ENCODE data around the gene IFNAR2.
"Not testable (repeated sequence)": the region's sequence is repeated elsewhere in the genome, so short reads cannot be mapped to it uniquely, and the experiment has no call there.

IFNAR2 gene

DNA sequence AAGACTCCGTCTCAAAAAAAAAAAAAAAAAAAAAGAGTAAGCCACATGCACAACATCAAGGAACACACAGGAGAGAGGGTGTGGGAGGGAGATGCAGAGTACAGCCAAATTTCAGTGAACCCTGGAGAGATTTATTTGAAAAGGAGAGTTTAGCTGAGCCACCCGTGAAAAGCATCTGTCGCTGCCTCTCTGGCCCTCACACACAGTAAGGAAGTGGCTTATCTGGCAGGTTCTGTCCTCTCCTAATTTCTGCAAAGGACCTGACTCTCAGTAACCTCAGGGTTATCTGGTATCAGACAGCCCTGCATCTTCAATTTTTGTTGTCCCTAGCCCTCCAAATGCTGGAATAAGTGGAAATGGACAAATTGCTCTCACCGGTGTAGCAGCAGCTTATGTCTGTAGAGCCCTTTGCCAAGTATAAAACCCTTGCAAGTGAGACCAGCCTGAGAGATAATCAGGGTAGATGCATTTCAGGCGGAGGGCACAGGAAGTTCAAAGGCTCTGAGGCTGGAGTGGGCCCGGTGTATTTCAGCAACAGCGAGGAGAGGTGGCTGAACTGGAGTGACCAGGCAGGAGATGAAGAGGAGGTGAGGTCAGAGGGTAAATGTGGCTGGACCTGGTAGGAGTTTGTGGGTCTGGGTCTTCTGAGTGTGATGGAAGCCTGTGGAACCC, 19.7 kb downstream of the IFNAR2 start:
- TF ChIP-seq, protein P1, sequence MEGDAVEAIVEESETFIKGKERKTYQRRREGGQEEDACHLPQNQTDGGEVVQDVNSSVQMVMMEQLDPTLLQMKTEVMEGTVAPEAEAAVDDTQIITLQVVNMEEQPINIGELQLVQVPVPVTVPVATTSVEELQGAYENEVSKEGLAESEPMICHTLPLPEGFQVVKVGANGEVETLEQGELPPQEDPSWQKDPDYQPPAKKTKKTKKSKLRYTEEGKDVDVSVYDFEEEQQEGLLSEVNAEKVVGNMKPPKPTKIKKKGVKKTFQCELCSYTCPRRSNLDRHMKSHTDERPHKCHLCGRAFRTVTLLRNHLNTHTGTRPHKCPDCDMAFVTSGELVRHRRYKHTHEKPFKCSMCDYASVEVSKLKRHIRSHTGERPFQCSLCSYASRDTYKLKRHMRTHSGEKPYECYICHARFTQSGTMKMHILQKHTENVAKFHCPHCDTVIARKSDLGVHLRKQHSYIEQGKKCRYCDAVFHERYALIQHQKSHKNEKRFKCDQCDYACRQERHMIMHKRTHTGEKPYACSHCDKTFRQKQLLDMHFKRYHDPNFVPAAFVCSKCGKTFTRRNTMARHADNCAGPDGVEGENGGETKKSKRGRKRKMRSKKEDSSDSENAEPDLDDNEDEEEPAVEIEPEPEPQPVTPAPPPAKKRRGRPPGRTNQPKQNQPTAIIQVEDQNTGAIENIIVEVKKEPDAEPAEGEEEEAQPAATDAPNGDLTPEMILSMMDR (IDR thresholded peaks at IDR 0.05; ENCODE audit: control insufficient read depth, extremely low read depth, insufficient read depth): no peak

DNA sequence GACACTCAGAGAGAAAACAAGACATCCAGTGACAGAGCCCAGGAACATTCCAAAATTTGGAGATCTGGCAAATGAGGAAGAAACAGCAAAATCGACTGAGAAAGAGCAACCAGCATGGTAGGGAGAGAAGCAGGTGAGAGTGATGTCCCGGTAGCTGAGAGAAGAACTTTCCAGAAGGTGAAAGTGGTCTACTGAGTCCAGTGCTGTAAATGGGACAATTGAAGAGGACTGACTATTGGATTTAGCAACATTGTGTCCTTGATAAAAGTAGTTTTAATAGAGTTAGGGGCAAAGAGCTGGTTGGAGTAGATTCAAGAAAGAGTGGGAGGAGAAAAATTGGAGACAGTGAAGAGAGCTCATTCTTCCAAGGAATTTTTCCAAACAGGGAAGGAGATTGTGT, 21.4 kb downstream of the IFNAR2 start:
- TF ChIP-seq, protein P1 (IDR thresholded peaks at IDR 0.05; ENCODE audit: control insufficient read depth, extremely low read depth, insufficient read depth): no peak
- no peak for DNase-seq (ENCODE audit: low read depth)
- no peak overlapping the region for H3K4me3 ChIP-seq (ENCODE audit: low read depth, low read length)

More for the DNA sequence above, 19.7 kb downstream of the IFNAR2 start:
- no peak overlapping the region for H3K4me3 ChIP-seq (ENCODE audit: low read depth, low read length)
- no peak for DNase-seq (ENCODE audit: low read depth)

DNA sequence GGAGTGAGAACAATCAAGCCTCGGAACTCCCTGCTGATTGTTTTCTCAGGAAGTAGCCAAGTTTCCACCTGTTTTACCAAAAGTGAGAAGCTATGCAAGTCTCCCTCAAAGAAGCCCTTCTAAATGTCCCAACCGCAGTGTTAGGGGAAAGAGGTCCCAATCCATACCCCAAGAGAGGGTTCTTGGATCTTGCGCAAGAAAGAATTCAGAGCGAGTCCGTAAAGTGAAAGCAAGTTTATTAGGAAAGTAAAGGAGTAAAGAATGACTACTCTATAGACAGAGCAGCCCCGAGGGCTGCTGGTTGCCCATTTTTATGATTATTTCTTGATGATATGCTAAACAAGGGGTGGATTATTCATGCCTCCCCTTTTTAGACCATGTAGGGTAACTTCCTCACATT, 23.6 kb downstream of the IFNAR2 start:
- H3K4me3 ChIP-seq (ENCODE audit: low read depth, low read length); DNase-seq (ENCODE audit: low read depth): not testable (repeated sequence)

DNA sequence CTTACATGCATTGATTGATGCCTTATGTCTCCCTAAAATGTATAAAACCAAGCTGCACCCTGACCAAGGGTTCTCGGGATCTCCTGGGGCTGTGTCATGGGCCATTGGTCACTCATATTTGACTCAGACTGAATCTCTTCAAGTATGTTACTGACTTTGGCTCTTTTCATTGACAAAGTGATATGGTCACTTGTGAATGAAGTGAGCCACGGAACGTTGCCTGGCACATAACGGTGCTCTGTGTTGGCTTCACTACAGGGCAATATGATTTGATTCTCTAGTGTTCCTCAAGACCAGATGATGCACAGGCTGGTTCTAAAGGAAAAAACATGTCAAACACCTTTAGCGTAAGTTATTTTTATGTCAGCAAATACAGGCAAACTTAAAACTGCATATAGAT, 25.0 kb downstream of the IFNAR2 start:
- DNase-seq (ENCODE audit: low read depth): no peak
- no peak overlapping the region for H3K4me3 ChIP-seq (ENCODE audit: low read depth, low read length)
- TF ChIP-seq, protein P1 (IDR thresholded peaks at IDR 0.05; ENCODE audit: control insufficient read depth, extremely low read depth, insufficient read depth): no peak

DNA sequence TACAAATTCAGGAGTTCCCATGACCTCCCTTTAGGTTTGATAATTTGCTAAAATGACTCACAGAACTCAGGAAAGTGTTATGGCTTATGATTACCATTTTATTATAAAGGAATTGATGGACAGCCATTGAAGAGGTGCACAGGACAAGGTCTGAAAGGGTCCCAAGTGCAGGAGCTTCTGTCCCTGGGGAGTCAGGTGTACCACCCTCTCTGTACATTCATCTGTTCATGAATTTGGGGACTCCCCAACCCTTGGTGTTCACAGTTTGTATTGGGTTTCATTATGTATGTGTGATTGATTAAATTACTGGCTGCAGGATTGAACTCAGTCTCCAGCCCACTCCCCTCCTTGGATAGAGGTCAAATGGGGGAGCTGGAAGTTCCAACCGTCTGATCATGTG, 25.7 kb downstream of the IFNAR2 start:
- no peak for DNase-seq (ENCODE audit: low read depth)
- H3K4me3 ChIP-seq (ENCODE audit: low read depth, low read length): no peak overlapping the region
- TF ChIP-seq, protein P1 (IDR thresholded peaks at IDR 0.05; ENCODE audit: control insufficient read depth, extremely low read depth, insufficient read depth): no peak

DNA sequence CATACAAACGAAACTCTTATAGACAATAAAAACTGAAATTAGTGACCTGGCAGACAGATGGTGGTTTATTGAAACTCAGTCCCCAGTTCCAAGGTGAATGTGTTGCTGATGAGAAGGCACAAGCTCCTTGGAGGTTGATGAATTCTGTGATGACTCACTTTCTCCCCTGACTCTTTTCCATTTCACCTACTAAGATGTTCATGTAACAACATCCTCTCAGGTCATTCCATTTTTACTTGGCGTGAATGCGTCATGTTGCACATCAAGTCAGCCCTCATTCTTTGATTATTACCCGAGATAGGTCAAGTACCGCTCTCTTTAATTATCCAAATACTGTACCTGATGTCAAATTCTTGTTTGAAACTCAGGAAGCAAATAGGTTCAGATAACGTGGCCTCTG, 26.3 kb downstream of the IFNAR2 start:
- TF ChIP-seq, protein P1 (IDR thresholded peaks at IDR 0.05; ENCODE audit: control insufficient read depth, extremely low read depth, insufficient read depth): no peak
- no peak overlapping the region for H3K4me3 ChIP-seq (ENCODE audit: low read depth, low read length)
- no peak for DNase-seq (ENCODE audit: low read depth)

DNA sequence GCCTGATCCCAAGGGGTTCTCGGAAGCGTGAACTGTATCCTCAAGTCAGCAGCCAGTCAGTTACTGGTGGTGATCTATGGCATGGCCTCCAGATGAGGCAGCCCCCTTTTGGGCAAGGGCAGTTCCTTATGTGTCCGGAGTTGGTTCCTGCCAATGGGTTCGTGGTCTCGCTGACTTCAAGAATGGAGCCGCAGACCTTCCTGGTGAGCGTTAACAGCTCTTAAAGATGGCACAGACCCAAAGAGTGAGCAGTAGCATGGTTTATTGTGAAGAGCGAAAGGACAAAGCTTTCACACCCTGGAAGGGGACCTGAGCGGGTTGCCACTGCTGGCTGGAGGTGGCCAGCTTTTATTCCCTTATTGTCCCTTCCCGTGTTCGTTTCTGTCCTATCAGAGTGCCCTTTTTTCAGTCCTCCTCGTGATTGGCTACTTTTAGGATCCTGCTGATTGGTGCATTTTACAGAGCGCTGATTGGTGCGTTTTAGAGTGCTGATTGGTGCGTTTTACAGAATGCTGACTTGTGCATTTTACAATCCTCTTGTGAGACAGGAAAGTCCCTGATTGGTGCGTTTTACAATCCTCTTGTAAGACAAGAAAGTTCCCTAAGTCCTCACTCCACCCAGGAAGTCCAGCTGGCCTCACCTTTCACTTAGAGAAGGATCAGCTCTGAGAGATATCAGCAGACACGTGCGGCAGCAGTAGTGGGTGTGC, 27.5 kb downstream of the IFNAR2 start:
- TF ChIP-seq, protein P1 (IDR thresholded peaks at IDR 0.05; ENCODE audit: control insufficient read depth, extremely low read depth, insufficient read depth): no peak
- no peak for DNase-seq (ENCODE audit: low read depth)
- H3K4me3 ChIP-seq (ENCODE audit: low read depth, low read length): no peak overlapping the region
